H9 (cell line): ENCODE measurements around the gene RGS3. TPM values are rescaled to one million over a fixed set of nuclear protein-coding genes. Genes with fewer than 3 reads are reported as not detected.
A peak's percentile ranks its signal among the peaks of the same experiment; 100 is the strongest.

ENCODE experiments used
- DNase-seq: peaks from one replicate; pipeline ENCODE4 v3.0.0-alpha.2; 2017
- H2AFZ ChIP-seq: one replicate; pipeline ENCODE4 v1.6.1; 2013; ENCODE audit warnings: mild to moderate bottlenecking, low read length, control low read depth, moderate library complexity
- H2AK5ac ChIP-seq: 2 replicates; pipeline ENCODE4 v1.6.1; 2013; ENCODE audit warnings: low read length, control low read depth, mixed read lengths; ENCODE audit not compliant: insufficient read length
- H2BK120ac ChIP-seq: one replicate; pipeline ENCODE4 v1.6.1; 2013; ENCODE audit warnings: low read depth, mild to moderate bottlenecking, low read length, control low read depth, inconsistent platforms; ENCODE audit not compliant: poor library complexity, severe bottlenecking
- H2BK12ac ChIP-seq: 2 replicates; pipeline ENCODE4 v1.6.1; 2013; ENCODE audit warnings: low read length, control low read depth, mixed read lengths, low read depth; ENCODE audit not compliant: insufficient read length
- H2BK15ac ChIP-seq: 2 replicates; pipeline ENCODE4 v1.6.1; 2013; ENCODE audit warnings: low read depth, low read length, control low read depth
- H2BK20ac ChIP-seq: one replicate; pipeline ENCODE4 v1.6.1; 2013; ENCODE audit warnings: low read depth, mild to moderate bottlenecking, low read length, control low read depth, inconsistent platforms; ENCODE audit not compliant: poor library complexity, severe bottlenecking
- H2BK5ac ChIP-seq: 2 replicates; pipeline ENCODE4 v1.6.1; 2013; ENCODE audit warnings: low read length, control low read depth, mixed read lengths; ENCODE audit not compliant: insufficient read length
- H3K14ac ChIP-seq: 2 replicates; pipeline ENCODE4 v1.6.1; 2013; ENCODE audit warnings: low read length, control low read depth; ENCODE audit not compliant: insufficient read depth
- H3K18ac ChIP-seq: 2 replicates; pipeline ENCODE4 v1.6.1; 2013; ENCODE audit warnings: low read depth, mild to moderate bottlenecking, mixed read lengths, low read length, control low read depth; ENCODE audit not compliant: insufficient read length
- H3K23ac ChIP-seq: 2 replicates; pipeline ENCODE4 v1.6.1; 2013; ENCODE audit warnings: low read length, control low read depth, mixed read lengths, low read depth; ENCODE audit not compliant: insufficient read length
- H3K23me2 ChIP-seq: 2 replicates; pipeline ENCODE4 v1.6.1; 2013; ENCODE audit warnings: low read depth, mild to moderate bottlenecking, mixed read lengths, low read length, control low read depth; ENCODE audit not compliant: insufficient read length, poor library complexity, severe bottlenecking
- H3K27ac ChIP-seq: 2 replicates; pipeline ENCODE4 v1.5.1; 2013; ENCODE audit warnings: low read length, control low read depth, mixed read lengths, low read depth; ENCODE audit not compliant: insufficient read length
- H3K27me3 ChIP-seq: 2 replicates; pipeline ENCODE4 v1.6.1; 2013; ENCODE audit warnings: low read length, control low read depth, inconsistent platforms; ENCODE audit not compliant: insufficient read depth
- H3K4ac ChIP-seq: 2 replicates; pipeline ENCODE4 v1.6.1; 2013; ENCODE audit warnings: low read depth, mild to moderate bottlenecking, control low read depth, inconsistent platforms, low read length, moderate library complexity
- H3K4me1 ChIP-seq: 2 replicates; pipeline ENCODE4 v1.6.1; 2013; ENCODE audit warnings: low read length, control low read depth, inconsistent platforms; ENCODE audit not compliant: insufficient read depth
- H3K4me2 ChIP-seq: 2 replicates; pipeline ENCODE4 v1.6.1; 2013; ENCODE audit warnings: low read length, control low read depth, mixed read lengths; ENCODE audit not compliant: insufficient read length, insufficient read depth
- H3K56ac ChIP-seq: 2 replicates; pipeline ENCODE4 v1.6.1; 2013; ENCODE audit warnings: low read depth, mild to moderate bottlenecking, mixed read lengths, low read length, control low read depth; ENCODE audit not compliant: insufficient read length
- H3K79me1 ChIP-seq: 2 replicates; pipeline ENCODE4 v1.6.1; 2013; ENCODE audit warnings: low read depth, mild to moderate bottlenecking, moderate library complexity, low read length, control low read depth, inconsistent platforms; ENCODE audit not compliant: insufficient read depth, poor library complexity, severe bottlenecking
- H3K79me2 ChIP-seq: 2 replicates; pipeline ENCODE4 v1.6.1; 2013; ENCODE audit warnings: low read length, control low read depth, inconsistent platforms; ENCODE audit not compliant: insufficient read depth
- H3K9ac ChIP-seq: 2 replicates; pipeline ENCODE4 v1.6.1; 2013; ENCODE audit warnings: low read length, control low read depth, mixed read lengths; ENCODE audit not compliant: insufficient read length; ENCODE audit errors: extremely low read depth
- H3K9me3 ChIP-seq: one replicate; pipeline ENCODE4 v1.6.1; 2013; ENCODE audit warnings: low read depth, low read length, inconsistent platforms; ENCODE audit not compliant: control insufficient read depth
- H3T11ph ChIP-seq: one replicate; pipeline ENCODE4 v1.6.1; 2013; ENCODE audit warnings: mild to moderate bottlenecking, low read length, control low read depth, inconsistent platforms
- H4K20me1 ChIP-seq: one replicate; pipeline ENCODE4 v1.6.1; 2013; ENCODE audit not compliant: control insufficient read depth, insufficient read length, insufficient read depth
- H4K5ac ChIP-seq: 2 replicates; pipeline ENCODE4 v1.6.1; 2013; ENCODE audit warnings: low read depth, mild to moderate bottlenecking, mixed read lengths, low read length, control low read depth; ENCODE audit not compliant: insufficient read length
- H4K8ac ChIP-seq: replicated peaks from 2 replicates; pipeline ENCODE4 v1.6.1; 2013; ENCODE audit warnings: low read length, control low read depth, mixed read lengths, low read depth; ENCODE audit not compliant: insufficient read length
- H4K91ac ChIP-seq: 2 replicates; pipeline ENCODE4 v1.6.1; 2013; ENCODE audit warnings: low read depth, mild to moderate bottlenecking, moderate library complexity, mixed read lengths, low read length, control low read depth; ENCODE audit not compliant: insufficient read length
- H3K27ac Mint-ChIP-seq, 3 experiments: 2 replicates in 2 of 3; 3 replicates in 1 of 3; pipeline ENCODE4 v1.8.0; 2020 to 2021; ENCODE audit warnings: mixed read lengths in 3 of 3, mild to moderate bottlenecking in 1 of 3, moderate library complexity in 1 of 3
- H3K27me3 Mint-ChIP-seq: 2 replicates; pipeline ENCODE4 v1.8.0; 2021; ENCODE audit warnings: low read depth, mild to moderate bottlenecking, moderate library complexity, mixed read lengths
- H3K36me3 Mint-ChIP-seq, 3 experiments: 2 replicates in 2 of 3; 3 replicates in 1 of 3; pipeline ENCODE4 v1.8.0; 2020 to 2021; ENCODE audit warnings: low read depth in 3 of 3, mixed read lengths in 3 of 3; ENCODE audit not compliant: insufficient read depth in 1 of 3
- H3K4me1 Mint-ChIP-seq, 2 experiments: 2 replicates each; pipeline ENCODE4 v1.8.0; 2020; ENCODE audit warnings: mixed read lengths in 2 of 2
- H3K4me3 Mint-ChIP-seq, 2 experiments: 2 replicates in 1 of 2; 3 replicates in 1 of 2; pipeline ENCODE4 v1.8.0; 2020 to 2021; ENCODE audit warnings: mild to moderate bottlenecking in 2 of 2, mixed read lengths in 2 of 2, moderate library complexity in 1 of 2
- H3K9me3 Mint-ChIP-seq, 2 experiments: 2 replicates in 1 of 2; 3 replicates in 1 of 2; pipeline ENCODE4 v1.8.0; 2020; ENCODE audit warnings: mild to moderate bottlenecking in 2 of 2, mixed read lengths in 2 of 2, moderate library complexity in 1 of 2
- CTCF ChIP-seq: fragments of 200-600 bp; sonication (generic); conservative IDR thresholded peaks from 3 replicates; pipeline ENCODE4 v1.8.0; 2021; ENCODE audit warnings: antibody characterized with exemption, mild to moderate bottlenecking
- WGBS: extraction: QIAGEN DNeasy Blood & Tissue Kit; methylation state at CpG from one replicate; pipeline ENCODE4 v1.1.7; 2013; ENCODE audit warnings: missing lambda C conversion rate, low lambda C conversion rate, mixed read lengths; ENCODE audit not compliant: insufficient read length; ENCODE audit errors: extremely low coverage; 5-methylcytosine and 5-hydroxymethylcytosine counted together
- total RNA-seq: library from RNA; stranded (reverse); gene quantifications from 2 replicates; pipeline ENCODE4 v1.2.1, GENCODE V29; 2021

Gene RGS3
- total RNA-seq, 1 experiment from 2014 or later: 13.9 TPM

GRCh38 chr9:113509463-113509862 is 45.9 kb downstream of the RGS3 start:
- Mint-ChIP-seq H3K4me3 (no peak overlapping the region), H3K27ac (peak overlapping the region in 1 of 3 experiments; percentile 53; a peak in 1 of 7 replicates), H3K27me3 (no peaks in the 10 kb centered on the region), H3K9me3 (no peaks in the 10 kb centered on the region), H3K4me1 (peaks cover 20 to 32% of the 10 kb centered on the region in 2 experiments), H3K36me3 (peaks cover 0 to 17% (median 8%) of the 10 kb centered on the region in 3 experiments; a peak in 4 of 7 replicates)
- no peak for DNase-seq
- H4K5ac ChIP-seq: no peak overlapping the region
- WGBS: no CpG with 5 or more reads among the region's 7 CpGs
- TF ChIP-seq CTCF: no peak
- H4K8ac ChIP-seq: no peak overlapping the region
- no peak overlapping the region for H3K27ac ChIP-seq
- H3K4ac ChIP-seq: no peak overlapping the region
- H3K18ac ChIP-seq: no peak overlapping the region
- H3K27me3 ChIP-seq: no peaks in the 10 kb centered on the region
- H2BK12ac ChIP-seq: no peak overlapping the region
- H3K9me3 ChIP-seq: no peaks in the 10 kb centered on the region
- no peaks in the 10 kb centered on the region for H4K20me1 ChIP-seq
- no peak overlapping the region for H3T11ph ChIP-seq
- H3K56ac ChIP-seq: no peak overlapping the region
- no peaks in the 10 kb centered on the region for H3K4me1 ChIP-seq
- no peak overlapping the region for H2BK5ac ChIP-seq
- H3K79me2 ChIP-seq: no peaks in the 10 kb centered on the region
- no peaks in the 10 kb centered on the region for H3K23me2 ChIP-seq
- no peak overlapping the region for H4K91ac ChIP-seq
- no peak overlapping the region for H3K14ac ChIP-seq
- no peak overlapping the region for H2BK120ac ChIP-seq
- H2AK5ac ChIP-seq: no peak overlapping the region
- H2BK15ac ChIP-seq: no peak overlapping the region
- H2AFZ ChIP-seq: no peak overlapping the region
- no peak overlapping the region for H2BK20ac ChIP-seq
- H3K79me1 ChIP-seq: no peaks in the 10 kb centered on the region
- H3K23ac ChIP-seq: no peak overlapping the region
- H3K9ac ChIP-seq: no peak overlapping the region
- no peak overlapping the region for H3K4me2 ChIP-seq
